Gastroesophageal sphincter (tissue), 3 donors: ENCODE data around the gene MYO5A.

ENCODE experiments used
- EP300 ChIP-seq: sonication (generic); formaldehyde crosslinking; IDR thresholded peaks from one replicate; pipeline ENCODE4 v1.6.1; 2017; ENCODE audit warnings: antibody characterized with exemption, mild to moderate bottlenecking
- POLR2A ChIP-seq, 2 donors: fragments of 450-650 bp; IDR thresholded peaks; one replicate each; pipeline ENCODE4 v1.6.1; 2017; ENCODE audit warnings: antibody characterized with exemption in 2 of 2, mild to moderate bottlenecking in 2 of 2, moderate library complexity in 1 of 2
- POLR2AphosphoS5 ChIP-seq: sonication (generic); formaldehyde crosslinking; IDR thresholded peaks from one replicate; pipeline ENCODE4 v1.6.1; 2017; ENCODE audit warnings: antibody characterized with exemption
- TF ChIP-seq, protein P1 (sequence below), 4 experiments: fragments of 200-600 bp in 2 of 4; fragments of 450-650 bp in 2 of 4; sonication (generic) in 1 of 4; IDR thresholded peaks; one replicate each; pipeline ENCODE4 v1.5.1; 2017 to 2019; ENCODE audit warnings: antibody characterized with exemption in 4 of 4, mild to moderate bottlenecking in 2 of 4, moderate library complexity in 2 of 4

DNA sequence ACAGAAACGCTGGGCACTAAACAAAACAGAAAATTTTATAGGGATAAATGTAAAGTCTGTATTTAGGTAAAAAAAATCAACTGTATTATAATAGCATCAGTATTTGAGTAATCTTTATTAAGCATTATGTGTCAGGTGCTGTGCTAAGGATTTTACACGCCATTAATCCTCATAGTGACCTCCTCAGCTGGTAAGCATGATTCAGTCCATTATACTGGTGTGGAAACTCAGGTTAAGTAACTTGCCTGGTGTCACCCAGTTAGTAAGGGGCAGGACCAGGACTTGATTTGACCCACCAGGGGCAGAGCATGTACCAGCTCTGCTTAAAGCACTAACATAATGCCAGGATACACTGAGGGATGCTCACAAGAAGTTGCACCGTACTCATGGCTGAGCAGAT is 237.9 kb downstream of the MYO5A start:
- TF ChIP-seq, protein P1, sequence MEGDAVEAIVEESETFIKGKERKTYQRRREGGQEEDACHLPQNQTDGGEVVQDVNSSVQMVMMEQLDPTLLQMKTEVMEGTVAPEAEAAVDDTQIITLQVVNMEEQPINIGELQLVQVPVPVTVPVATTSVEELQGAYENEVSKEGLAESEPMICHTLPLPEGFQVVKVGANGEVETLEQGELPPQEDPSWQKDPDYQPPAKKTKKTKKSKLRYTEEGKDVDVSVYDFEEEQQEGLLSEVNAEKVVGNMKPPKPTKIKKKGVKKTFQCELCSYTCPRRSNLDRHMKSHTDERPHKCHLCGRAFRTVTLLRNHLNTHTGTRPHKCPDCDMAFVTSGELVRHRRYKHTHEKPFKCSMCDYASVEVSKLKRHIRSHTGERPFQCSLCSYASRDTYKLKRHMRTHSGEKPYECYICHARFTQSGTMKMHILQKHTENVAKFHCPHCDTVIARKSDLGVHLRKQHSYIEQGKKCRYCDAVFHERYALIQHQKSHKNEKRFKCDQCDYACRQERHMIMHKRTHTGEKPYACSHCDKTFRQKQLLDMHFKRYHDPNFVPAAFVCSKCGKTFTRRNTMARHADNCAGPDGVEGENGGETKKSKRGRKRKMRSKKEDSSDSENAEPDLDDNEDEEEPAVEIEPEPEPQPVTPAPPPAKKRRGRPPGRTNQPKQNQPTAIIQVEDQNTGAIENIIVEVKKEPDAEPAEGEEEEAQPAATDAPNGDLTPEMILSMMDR (IDR thresholded peaks at IDR 0.05): no peak
- TF ChIP-seq POLR2A (IDR thresholded peaks at IDR 0.05) (no peak), POLR2AphosphoS5 (no peak), EP300 (no peak)
